RWPE1 (cell line): Measurements from ENCODE around the gene GPR39.
A peak's percentile ranks its signal among the peaks of the same experiment; 100 is the strongest.

Source experiments
- CTCF ChIA-PET: fragments of 350-600 bp; sonication (Branson Sonifier 250); formaldehyde crosslinking; extraction: SDS; loops from one replicate; lab custom pipeline; 2021; lab: Yijun Ruan, JAX
- POLR2A ChIA-PET: fragments of 400-600 bp; formaldehyde crosslinking; extraction: SDS; loops from one replicate; lab custom pipeline; 2020; ENCODE audit warnings: antibody characterized with exemption; ENCODE audit not compliant: low non-redundant PET; lab: Yijun Ruan, JAX
- DNase-seq: peaks from one replicate; pipeline ENCODE4 v3.0.0; 2012; ENCODE audit warnings: low spot score
- H3K27ac ChIP-seq: fragments of 450-650 bp; 2 replicates; pipeline ENCODE4 v1.5.1; 2017
- TF ChIP-seq, protein P1 (sequence below): fragments of 450-650 bp; conservative IDR thresholded peaks from 2 replicates; pipeline ENCODE4 v1.5.1; 2017; ENCODE audit warnings: low read depth, mild to moderate bottlenecking

GPR39 gene

DNA sequence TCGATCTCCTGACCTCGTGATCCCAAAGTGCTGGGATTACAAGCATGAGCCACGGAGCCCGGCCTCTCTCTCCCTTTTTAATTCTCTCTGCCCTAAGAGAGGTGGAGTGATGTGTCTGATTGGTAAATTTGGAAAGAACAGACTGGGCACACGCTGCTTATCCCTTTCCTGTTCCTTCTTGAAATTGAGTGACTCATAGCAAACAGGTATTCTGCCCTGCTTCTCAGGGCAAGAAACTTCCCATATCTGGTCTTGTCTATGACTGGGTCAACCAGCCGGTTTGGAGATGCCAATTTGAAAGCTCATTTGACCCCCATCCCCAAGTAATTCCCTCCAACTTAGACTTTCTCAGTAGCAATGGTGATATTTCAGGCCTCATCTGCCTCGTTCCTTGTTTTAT, 238.4 kb downstream of the GPR39 start:
- ChIA-PET CTCF (no interaction called here), POLR2A (no interaction called here)
- DNase-seq, result peak; percentile 46
- no peak overlapping the region for H3K27ac ChIP-seq
- TF ChIP-seq, protein P1, sequence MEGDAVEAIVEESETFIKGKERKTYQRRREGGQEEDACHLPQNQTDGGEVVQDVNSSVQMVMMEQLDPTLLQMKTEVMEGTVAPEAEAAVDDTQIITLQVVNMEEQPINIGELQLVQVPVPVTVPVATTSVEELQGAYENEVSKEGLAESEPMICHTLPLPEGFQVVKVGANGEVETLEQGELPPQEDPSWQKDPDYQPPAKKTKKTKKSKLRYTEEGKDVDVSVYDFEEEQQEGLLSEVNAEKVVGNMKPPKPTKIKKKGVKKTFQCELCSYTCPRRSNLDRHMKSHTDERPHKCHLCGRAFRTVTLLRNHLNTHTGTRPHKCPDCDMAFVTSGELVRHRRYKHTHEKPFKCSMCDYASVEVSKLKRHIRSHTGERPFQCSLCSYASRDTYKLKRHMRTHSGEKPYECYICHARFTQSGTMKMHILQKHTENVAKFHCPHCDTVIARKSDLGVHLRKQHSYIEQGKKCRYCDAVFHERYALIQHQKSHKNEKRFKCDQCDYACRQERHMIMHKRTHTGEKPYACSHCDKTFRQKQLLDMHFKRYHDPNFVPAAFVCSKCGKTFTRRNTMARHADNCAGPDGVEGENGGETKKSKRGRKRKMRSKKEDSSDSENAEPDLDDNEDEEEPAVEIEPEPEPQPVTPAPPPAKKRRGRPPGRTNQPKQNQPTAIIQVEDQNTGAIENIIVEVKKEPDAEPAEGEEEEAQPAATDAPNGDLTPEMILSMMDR, result no peak

DNA sequence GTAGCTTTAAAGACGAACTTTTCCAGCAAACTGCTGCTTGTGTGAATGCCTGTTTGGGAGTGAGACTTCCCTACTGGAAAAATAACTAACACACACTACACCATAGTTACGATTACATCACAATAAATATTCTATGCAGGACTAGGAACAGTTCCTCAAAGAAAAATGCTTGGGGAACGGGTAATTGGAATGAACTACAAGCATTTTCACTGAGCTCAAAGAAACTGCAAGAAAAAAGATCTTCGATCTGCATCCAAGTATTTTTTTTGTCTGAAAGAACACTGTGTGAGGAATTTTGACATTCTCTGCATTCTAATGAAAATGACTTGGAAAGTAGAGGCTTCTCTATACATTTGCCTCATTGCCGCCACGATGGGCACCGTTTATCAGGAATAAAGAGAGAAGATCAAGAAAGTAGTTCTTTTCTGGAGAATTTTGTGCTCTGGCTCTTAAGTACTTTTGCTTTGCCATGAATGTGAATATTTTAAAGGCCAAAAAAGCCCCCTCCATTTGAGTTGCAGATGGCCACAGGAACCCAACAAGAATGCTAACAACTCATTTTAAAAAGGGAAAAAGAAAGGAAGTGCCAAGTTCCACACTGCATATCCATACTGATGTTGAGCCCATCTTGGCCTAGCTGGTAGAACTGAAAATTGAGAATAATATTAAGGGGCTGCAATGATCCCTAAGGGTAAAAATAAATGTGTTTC, 239.8 kb downstream of the GPR39 start:
- CTCF ChIA-PET, result no interaction called here

DNA sequence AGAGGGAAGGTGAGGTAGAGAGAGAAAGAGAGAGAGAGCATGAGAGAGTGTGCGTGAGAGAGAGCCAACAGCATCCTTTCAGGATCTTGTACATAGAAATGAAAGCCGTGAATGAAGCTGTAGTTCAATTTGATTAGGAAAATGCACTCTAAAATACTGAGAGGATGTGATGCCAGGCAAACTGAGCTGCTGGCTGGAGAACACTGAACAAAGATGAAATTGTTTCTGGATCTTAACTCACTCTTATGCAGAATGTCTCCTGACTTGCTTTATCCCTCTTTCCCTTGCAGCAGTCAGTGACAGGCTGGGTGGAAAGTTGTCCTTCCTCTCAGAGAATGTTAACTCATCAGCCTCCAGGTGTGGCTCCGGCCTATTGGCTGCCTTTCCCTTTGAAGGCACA, 242.7 kb downstream of the GPR39 start:
- TF ChIP-seq, protein P1, result no peak
- ChIA-PET CTCF (interaction anchor here (0.7 kb wide), 1 partner anchor 21 kb away, joined by 3 read pairs; no protein-coding TSS in a partner anchor), POLR2A (no interaction called here)
- DNase-seq, result no peak
- no peak overlapping the region for H3K27ac ChIP-seq

More for the DNA sequence above, 239.8 kb downstream of the GPR39 start:
- POLR2A ChIA-PET, result no interaction called here
- H3K27ac ChIP-seq, result no peak overlapping the region
- DNase-seq, result no peak
- TF ChIP-seq, protein P1, result no peak

DNA sequence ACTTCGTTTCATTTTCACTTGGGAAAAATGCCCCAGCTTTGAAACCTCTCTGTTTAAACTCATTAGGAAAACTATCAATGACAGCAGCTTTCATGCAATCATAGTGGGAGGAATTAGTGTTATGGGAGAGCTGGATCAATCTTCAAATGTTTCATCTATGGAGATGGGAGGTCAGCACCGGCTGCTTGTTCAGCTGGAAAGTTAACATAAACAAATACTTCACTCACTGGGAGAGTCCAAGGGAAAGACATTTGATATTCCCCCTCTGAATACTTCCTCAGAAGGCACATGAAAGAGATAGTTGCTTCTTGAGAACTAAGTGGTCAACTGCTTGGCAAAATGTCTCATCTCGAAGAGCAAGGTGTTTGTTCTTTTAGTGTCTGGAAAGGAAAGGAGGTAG, 246.1 kb downstream of the GPR39 start:
- TF ChIP-seq, protein P1, result no peak
- no peak for DNase-seq
- POLR2A ChIA-PET, result no interaction called here
- CTCF ChIA-PET, result no interaction called here
- H3K27ac ChIP-seq, result no peak overlapping the region

DNA sequence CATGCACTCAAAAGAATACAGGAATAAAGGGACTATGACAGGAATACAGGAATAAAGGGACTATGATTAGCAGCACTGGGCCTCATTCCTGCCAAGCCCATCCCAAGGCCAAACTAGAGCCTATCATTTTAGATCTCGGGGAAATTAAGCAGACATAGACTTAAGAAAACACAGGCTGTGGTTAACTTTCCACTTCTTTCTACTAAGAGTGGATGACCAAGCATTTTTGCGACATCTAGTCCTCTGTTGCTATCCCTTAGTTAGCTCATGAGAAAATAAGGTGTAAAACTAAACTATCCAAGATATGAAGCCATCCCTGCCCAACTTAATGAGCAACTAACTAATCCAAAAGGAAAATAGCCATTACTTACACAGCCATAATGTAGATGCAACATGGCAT, 247.5 kb downstream of the GPR39 start:
- POLR2A ChIA-PET, result no interaction called here

DNA sequence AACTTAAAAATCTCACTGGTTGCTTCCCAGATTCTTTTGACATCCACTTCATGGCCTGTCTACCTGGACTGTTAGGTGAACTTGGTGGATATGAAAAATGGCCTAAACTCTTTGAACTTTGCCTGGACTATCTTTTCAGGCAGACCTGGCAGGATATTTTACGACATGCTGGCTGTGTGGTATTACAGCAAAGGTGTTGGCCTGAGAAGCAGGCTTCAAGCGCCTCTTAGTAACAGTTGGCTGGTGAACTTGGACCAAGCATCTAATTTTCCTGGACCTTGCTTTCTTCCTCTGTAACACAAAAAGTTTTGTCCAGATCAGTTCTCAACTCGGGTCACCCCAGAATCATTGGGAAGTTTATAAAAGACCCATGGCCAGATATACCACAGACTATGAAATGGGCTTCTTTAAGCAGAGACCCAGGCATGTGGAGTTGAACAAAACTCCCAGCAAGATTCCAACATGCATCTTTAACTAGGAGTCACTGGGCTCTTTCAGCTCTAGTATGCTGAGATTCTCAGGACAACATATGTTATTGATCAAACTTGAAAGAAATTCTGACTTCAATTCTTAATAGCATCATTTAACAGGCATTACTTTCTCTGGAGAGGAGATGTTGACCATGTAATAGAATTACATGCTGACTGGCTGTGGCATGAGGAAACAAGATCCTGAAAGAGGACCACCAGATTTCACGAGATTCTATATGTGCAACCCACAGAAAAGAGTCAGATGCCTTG, 249.0 kb downstream of the GPR39 start:
- TF ChIP-seq, protein P1, result no peak
- DNase-seq, result no peak
- POLR2A ChIA-PET, result no interaction called here
- CTCF ChIA-PET, result no interaction called here
- H3K27ac ChIP-seq, result no peak overlapping the region

More for the DNA sequence above, 247.5 kb downstream of the GPR39 start:
- TF ChIP-seq, protein P1, result no peak
- no peak for DNase-seq
- no peak overlapping the region for H3K27ac ChIP-seq
- CTCF ChIA-PET, result no interaction called here
